Brain microvascular endothelial cell (primary cell): ENCODE data around the gene KCNMA1.

Experiments
- DNase-seq: peaks from one replicate; pipeline ENCODE4 v3.0.0-alpha.2; 2020
- H3K27ac ChIP-seq: fragments of 250-450 bp; sonication (Bioruptor Pico); 2 replicates; pipeline ENCODE4 v1.5.1; 2020; ENCODE audit warnings: mild to moderate bottlenecking, moderate library complexity
- H3K27me3 ChIP-seq: fragments of 250-450 bp; sonication (Bioruptor Pico); replicated peaks from 2 replicates; pipeline ENCODE4 v1.5.1; 2020; ENCODE audit warnings: mild to moderate bottlenecking
- H3K36me3 ChIP-seq: fragments of 250-450 bp; sonication (Bioruptor Pico); replicated peaks from 2 replicates; pipeline ENCODE4 v1.5.1; 2020; ENCODE audit warnings: mild to moderate bottlenecking
- H3K4me3 ChIP-seq: 2 replicates; pipeline ENCODE4 v1.5.1; 2011; ENCODE audit warnings: low read depth, mild to moderate bottlenecking, control low read depth, low read length, moderate library complexity
- in situ Hi-C: cut with HindIII; loops from 2 replicates; pipeline ENCODE4 v1.10.0; 2017; ENCODE audit warnings: low sequenced_read_pairs, low pct_ligation_motif_present
- TF ChIP-seq, protein P1 (sequence below): IDR thresholded peaks from 2 replicates; pipeline ENCODE4 v1.5.1; 2011; ENCODE audit warnings: low read depth, mild to moderate bottlenecking, moderate library complexity, low read length, control low read depth, inconsistent platforms; ENCODE audit errors: missing control alignments

The KCNMA1 gene

DNA sequence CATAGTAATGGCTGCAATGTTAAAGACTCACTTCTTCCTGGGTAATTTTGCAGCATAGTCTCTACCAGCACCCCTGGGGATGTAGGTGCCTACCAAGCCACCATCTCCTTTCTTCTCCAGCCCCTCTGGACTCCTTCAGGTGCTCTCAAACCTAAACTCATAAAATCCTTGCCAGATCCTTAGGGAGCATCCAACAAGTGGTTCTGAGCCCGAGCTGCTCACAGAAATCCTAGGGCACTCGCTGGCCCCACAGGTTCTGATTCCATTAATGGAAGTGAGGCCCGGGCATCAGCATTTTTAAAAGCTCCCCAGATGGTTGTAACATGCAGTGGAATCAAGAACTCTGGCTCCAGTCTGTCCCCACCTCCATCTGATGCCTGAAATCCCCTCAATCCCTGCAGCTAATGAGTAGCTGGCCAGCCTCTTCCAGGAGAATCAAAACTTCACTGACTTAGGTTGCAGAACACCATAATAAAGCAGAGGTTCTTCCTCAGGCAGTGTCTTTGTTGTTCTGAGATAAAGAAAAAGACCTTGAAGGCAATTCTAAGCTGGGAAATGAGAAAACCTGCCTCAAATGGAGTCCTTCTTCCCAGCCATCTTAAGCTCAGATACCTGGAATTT is 336.8 kb downstream of the KCNMA1 start:
- Histone ChIP-seq H3K27me3 (no peaks in the 10 kb centered on the region), H3K27ac (peak overlapping the region; percentile 0), H3K36me3 (no peaks in the 10 kb centered on the region), H3K4me3 (no peak overlapping the region)
- in situ Hi-C loops: no loop called here
- DNase-seq: no peak
- TF ChIP-seq, protein P1, sequence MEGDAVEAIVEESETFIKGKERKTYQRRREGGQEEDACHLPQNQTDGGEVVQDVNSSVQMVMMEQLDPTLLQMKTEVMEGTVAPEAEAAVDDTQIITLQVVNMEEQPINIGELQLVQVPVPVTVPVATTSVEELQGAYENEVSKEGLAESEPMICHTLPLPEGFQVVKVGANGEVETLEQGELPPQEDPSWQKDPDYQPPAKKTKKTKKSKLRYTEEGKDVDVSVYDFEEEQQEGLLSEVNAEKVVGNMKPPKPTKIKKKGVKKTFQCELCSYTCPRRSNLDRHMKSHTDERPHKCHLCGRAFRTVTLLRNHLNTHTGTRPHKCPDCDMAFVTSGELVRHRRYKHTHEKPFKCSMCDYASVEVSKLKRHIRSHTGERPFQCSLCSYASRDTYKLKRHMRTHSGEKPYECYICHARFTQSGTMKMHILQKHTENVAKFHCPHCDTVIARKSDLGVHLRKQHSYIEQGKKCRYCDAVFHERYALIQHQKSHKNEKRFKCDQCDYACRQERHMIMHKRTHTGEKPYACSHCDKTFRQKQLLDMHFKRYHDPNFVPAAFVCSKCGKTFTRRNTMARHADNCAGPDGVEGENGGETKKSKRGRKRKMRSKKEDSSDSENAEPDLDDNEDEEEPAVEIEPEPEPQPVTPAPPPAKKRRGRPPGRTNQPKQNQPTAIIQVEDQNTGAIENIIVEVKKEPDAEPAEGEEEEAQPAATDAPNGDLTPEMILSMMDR: no peak

- Histone ChIP-seq H3K27me3 (no peaks in the 10 kb centered on the region), H3K4me3 (no peak overlapping the region), H3K36me3 (no peaks in the 10 kb centered on the region), H3K27ac (no peak overlapping the region)
- in situ Hi-C loops: no loop called here
- no peak for DNase-seq
- TF ChIP-seq, protein P1: no peak
Measured at GRCh38 chr10:77299320-77299719, 338.3 kb downstream of the KCNMA1 start.

DNA sequence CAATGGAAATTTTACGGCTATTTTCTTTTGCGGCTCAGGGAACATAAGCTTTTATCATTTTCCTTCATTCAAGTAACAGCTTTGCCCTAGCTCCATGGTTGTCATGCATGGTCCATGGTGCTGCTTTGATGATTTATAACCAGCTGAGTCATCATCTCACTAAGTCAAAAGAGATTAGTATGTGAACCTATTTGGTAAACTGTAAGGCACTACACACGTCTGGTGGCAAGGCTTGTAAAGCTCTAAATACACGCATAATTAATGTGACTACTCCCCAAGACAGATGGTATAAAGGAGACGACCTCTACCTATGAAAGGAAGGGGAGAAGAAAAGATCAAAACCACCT is 340.2 kb downstream of the KCNMA1 start:
- no peak for DNase-seq
- Histone ChIP-seq H3K27ac (no peak overlapping the region), H3K36me3 (no peaks in the 10 kb centered on the region), H3K27me3 (no peaks in the 10 kb centered on the region), H3K4me3 (no peak overlapping the region)
- in situ Hi-C loops: no loop called here
- TF ChIP-seq, protein P1: no peak

- in situ Hi-C loops: no loop called here
- Histone ChIP-seq H3K27ac (no peak overlapping the region), H3K36me3 (no peaks in the 10 kb centered on the region), H3K27me3 (no peaks in the 10 kb centered on the region), H3K4me3 (no peak overlapping the region)
- TF ChIP-seq, protein P1: peak; percentile 7
- DNase-seq: no peak
Measured at GRCh38 chr10:77296534-77297392, 340.8 kb downstream of the KCNMA1 start.

DNA sequence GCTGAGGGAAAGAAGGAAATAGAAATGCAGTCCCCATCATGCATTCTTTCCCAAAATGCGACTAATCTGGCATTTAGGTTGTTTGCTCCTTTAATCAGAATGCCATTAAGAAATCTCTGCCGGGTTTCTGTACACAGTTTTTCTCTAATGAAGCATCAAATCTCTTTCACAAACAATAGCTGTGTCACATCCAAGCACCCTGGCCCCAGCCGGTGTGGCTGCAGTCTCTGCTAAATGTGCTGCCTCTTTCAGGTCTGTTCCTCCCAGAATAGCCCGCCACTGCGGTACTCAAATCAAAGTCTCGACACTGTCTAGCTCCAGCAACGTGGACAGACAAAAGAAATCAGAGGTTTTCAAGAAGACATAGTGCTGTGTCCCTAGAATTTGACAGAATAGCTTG is 343.8 kb downstream of the KCNMA1 start:
- H3K27me3 ChIP-seq: no peaks in the 10 kb centered on the region

More for the DNA sequence above, 343.8 kb downstream of the KCNMA1 start:
- Histone ChIP-seq H3K4me3 (no peak overlapping the region), H3K27ac (no peak overlapping the region), H3K36me3 (no peaks in the 10 kb centered on the region)
- DNase-seq: no peak
- in situ Hi-C loops: no loop called here
- TF ChIP-seq, protein P1: no peak
